ENCODE measurements around the gene PERM1. TPM values are rescaled to one million over a fixed set of nuclear protein-coding genes. Genes with fewer than 3 reads are reported as not detected.
A peak's percentile ranks its signal among the peaks of the same experiment; 100 is the strongest.

Gene PERM1
- total RNA-seq, 1 experiment from 2014 or later: not detected

DNA sequence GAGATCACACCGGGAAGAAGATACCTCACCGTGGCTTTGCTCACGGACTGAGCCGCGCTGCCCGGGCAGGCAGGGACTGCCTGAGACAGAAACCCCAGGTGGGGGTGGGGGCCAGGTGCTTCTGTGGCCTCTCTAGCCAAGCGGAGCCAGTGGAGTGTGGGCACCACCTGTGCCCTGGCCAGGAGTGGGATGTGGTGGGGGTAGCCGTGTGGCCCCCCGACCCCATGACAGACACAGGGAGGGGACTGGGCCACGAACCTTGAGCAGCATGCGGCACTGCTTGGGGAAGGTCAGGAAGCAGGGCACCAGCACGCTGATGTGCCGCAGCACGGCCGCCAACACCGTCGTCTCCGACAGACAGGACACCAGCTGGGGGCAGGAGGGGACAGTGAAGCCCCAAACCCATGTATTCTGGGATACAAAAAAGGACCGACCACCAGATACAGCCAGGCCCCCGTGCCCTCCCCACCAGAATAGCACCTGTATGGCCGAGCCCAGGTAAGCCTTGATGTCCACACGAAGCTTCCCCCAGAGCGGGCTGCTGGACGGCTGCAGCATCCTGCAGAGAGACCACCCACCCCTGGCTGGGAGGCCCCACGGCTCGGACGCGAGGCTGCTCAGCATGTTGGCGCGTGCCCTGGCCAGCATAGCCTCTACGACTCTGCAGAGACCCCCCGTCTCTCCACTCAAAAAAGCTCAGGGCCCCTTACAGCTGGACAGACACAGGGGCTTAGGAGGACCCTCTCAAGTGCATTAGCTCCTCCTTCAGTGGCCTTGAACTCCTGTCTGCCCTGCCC lies 28.2 kb downstream of the PERM1 start:
- H3K4me3 Mint-ChIP-seq (ENCODE audit: low read depth, unreplicated experiment): no peak overlapping the region
- BruUV-seq (replicated peaks): no TSS peak

DNA sequence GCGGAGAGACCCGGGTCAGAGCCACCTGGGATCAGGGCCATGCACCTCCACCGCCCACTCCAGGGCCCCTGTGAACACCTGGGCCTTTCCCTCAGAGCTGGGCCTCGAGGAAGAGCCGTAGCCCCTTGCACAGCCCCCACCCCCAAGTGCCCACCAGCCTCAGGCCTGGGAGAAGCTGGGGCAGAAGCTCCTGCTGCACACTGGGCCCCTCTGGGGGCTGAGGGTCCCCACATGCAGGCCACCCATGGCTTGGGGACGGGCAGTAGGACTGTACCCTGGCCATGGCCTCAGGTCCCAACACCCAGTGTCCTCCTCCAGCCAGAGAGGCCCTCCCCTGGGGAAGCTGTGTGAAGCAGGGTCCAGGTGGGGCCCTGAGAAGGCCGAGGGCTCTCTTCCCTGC lies 29.3 kb downstream of the PERM1 start:
- TF ChIP-seq, protein P1, sequence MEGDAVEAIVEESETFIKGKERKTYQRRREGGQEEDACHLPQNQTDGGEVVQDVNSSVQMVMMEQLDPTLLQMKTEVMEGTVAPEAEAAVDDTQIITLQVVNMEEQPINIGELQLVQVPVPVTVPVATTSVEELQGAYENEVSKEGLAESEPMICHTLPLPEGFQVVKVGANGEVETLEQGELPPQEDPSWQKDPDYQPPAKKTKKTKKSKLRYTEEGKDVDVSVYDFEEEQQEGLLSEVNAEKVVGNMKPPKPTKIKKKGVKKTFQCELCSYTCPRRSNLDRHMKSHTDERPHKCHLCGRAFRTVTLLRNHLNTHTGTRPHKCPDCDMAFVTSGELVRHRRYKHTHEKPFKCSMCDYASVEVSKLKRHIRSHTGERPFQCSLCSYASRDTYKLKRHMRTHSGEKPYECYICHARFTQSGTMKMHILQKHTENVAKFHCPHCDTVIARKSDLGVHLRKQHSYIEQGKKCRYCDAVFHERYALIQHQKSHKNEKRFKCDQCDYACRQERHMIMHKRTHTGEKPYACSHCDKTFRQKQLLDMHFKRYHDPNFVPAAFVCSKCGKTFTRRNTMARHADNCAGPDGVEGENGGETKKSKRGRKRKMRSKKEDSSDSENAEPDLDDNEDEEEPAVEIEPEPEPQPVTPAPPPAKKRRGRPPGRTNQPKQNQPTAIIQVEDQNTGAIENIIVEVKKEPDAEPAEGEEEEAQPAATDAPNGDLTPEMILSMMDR (IDR thresholded peaks at IDR 0.05; ENCODE audit: unreplicated experiment): no peak
- intact Hi-C loops (cut with micrococcal nuclease; ENCODE audit: unreplicated experiment): no loop called here
- H3K27ac Mint-ChIP-seq (ENCODE audit: unreplicated experiment): no peak overlapping the region
- H3K4me3 Mint-ChIP-seq (ENCODE audit: low read depth, unreplicated experiment): no peak overlapping the region
- H3K4me1 Mint-ChIP-seq (ENCODE audit: low read depth, unreplicated experiment): peaks cover 8% of the 10 kb centered on the region
- no TSS peak for BruUV-seq (replicated peaks)
- no peaks in the 10 kb centered on the region for H3K9me3 Mint-ChIP-seq (ENCODE audit: low read depth, unreplicated experiment)
- no peaks in the 10 kb centered on the region for H3K27me3 Mint-ChIP-seq (ENCODE audit: unreplicated experiment)
- H3K36me3 Mint-ChIP-seq (ENCODE audit: insufficient read depth, unreplicated experiment): peaks cover 18% of the 10 kb centered on the region
- CTCF ChIA-PET: no interaction called here
- DNase-seq: no peak

More for the DNA sequence above, 28.2 kb downstream of the PERM1 start:
- CTCF ChIA-PET: no interaction called here
- no peak overlapping the region for H3K27ac Mint-ChIP-seq (ENCODE audit: unreplicated experiment)
- no peaks in the 10 kb centered on the region for H3K27me3 Mint-ChIP-seq (ENCODE audit: unreplicated experiment)
- H3K4me1 Mint-ChIP-seq (ENCODE audit: low read depth, unreplicated experiment): peaks cover 15% of the 10 kb centered on the region
- peaks cover 24% of the 10 kb centered on the region for H3K36me3 Mint-ChIP-seq (ENCODE audit: insufficient read depth, unreplicated experiment)
- DNase-seq: no peak
- H3K9me3 Mint-ChIP-seq (ENCODE audit: low read depth, unreplicated experiment): no peaks in the 10 kb centered on the region
- intact Hi-C loops (cut with micrococcal nuclease; ENCODE audit: unreplicated experiment): no loop called here
- TF ChIP-seq, protein P1 (IDR thresholded peaks at IDR 0.05; ENCODE audit: unreplicated experiment): no peak

DNA sequence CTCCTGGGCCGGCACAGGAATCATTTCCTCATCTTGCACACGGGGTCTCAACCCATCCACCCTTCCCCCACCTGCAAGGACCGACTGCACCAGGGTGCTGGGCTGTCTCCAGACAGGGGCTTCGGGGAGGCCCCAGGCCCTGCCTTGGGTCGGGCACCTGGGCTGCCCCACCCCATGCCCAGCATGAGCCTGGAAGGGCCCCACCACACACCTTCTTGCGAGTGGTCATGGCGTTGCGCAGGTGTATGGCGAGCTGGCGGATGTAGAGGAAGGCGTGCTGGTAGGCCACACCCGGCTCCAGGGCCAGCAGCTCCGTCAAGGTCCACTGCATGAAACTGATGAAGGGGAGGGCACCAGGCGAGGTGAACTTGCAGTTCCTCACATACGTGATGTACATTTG lies 29.7 kb downstream of the PERM1 start:
- Mint-ChIP-seq H3K4me1 (ENCODE audit: low read depth, unreplicated experiment) (peaks cover 4% of the 10 kb centered on the region), H3K27me3 (ENCODE audit: unreplicated experiment) (no peaks in the 10 kb centered on the region), H3K27ac (ENCODE audit: unreplicated experiment) (no peak overlapping the region), H3K9me3 (ENCODE audit: low read depth, unreplicated experiment) (no peaks in the 10 kb centered on the region), H3K36me3 (ENCODE audit: insufficient read depth, unreplicated experiment) (peaks cover 14% of the 10 kb centered on the region), H3K4me3 (ENCODE audit: low read depth, unreplicated experiment) (no peak overlapping the region)
- CTCF ChIA-PET: no interaction called here
- intact Hi-C loops (cut with micrococcal nuclease; ENCODE audit: unreplicated experiment): no loop called here
- BruUV-seq (replicated peaks): no TSS peak
- DNase-seq: no peak
- TF ChIP-seq, protein P1 (IDR thresholded peaks at IDR 0.05; ENCODE audit: unreplicated experiment): no peak

DNA sequence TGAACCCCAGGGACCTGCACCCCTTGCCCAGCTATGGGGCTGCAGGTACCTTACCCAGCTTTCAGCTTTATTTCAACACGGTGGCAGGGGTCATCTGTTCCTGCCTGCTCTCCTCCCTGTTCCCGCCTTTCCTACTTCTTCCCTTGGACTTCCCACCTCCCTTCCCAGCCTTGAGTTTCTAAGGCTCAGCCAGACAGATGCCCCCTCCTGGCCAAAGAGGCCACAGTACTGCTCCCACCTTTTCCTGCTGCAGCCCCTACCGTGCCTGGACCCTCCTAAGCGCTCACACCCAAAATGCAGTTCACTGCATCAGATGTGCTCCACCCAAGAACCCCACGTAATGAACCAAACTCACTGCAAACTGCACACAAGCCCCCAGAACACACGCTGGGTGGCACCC lies 30.5 kb downstream of the PERM1 start:
- no peak overlapping the region for H3K27ac Mint-ChIP-seq (ENCODE audit: unreplicated experiment)
- DNase-seq: no peak
- H3K4me1 Mint-ChIP-seq (ENCODE audit: low read depth, unreplicated experiment): no peaks in the 10 kb centered on the region
- no peaks in the 10 kb centered on the region for H3K9me3 Mint-ChIP-seq (ENCODE audit: low read depth, unreplicated experiment)
- TF ChIP-seq, protein P1 (IDR thresholded peaks at IDR 0.05; ENCODE audit: unreplicated experiment): peak; percentile 25
- no peak overlapping the region for H3K4me3 Mint-ChIP-seq (ENCODE audit: low read depth, unreplicated experiment)
- no TSS peak for BruUV-seq (replicated peaks)
- intact Hi-C loops (cut with micrococcal nuclease; ENCODE audit: unreplicated experiment): no loop called here
- H3K27me3 Mint-ChIP-seq (ENCODE audit: unreplicated experiment): no peaks in the 10 kb centered on the region
- H3K36me3 Mint-ChIP-seq (ENCODE audit: insufficient read depth, unreplicated experiment): peaks cover 14% of the 10 kb centered on the region
- CTCF ChIA-PET: no interaction called here

Measured in Calu3 (cell line).